HG03139 (cell line): ENCODE results near the gene HMCN1.

Source experiments
- ATAC-seq: cut with Tn5 transposase; IDR thresholded peaks from one replicate; pipeline ENCODE4 v1.9.1; 2021; ENCODE audit not compliant: unreplicated experiment

The HMCN1 gene

GRCh38 chr1:185733818-185734735, at the start of gene HMCN1:
Gene HMCN1, plus strand, starts transcription at chr1:185734391. Its CDS starts 389 bp downstream, at chr1:185734780.
- no peak for ATAC-seq

- ATAC-seq, result no peak
Measured at GRCh38 chr1:185686821-185687778, 47.1 kb upstream of the HMCN1 start.

- ATAC-seq, result no peak
Measured at GRCh38 chr1:185690527-185690926, 43.7 kb upstream of the HMCN1 start.

GRCh38 chr1:185693654-185694053, 40.5 kb upstream of the HMCN1 start:
- peak; percentile 29 for ATAC-seq

GRCh38 chr1:185694081-185694480, 40.1 kb upstream of the HMCN1 start:
- peak; percentile 92 for ATAC-seq

GRCh38 chr1:185695299-185695698, 38.9 kb upstream of the HMCN1 start:
- no peak for ATAC-seq

DNA sequence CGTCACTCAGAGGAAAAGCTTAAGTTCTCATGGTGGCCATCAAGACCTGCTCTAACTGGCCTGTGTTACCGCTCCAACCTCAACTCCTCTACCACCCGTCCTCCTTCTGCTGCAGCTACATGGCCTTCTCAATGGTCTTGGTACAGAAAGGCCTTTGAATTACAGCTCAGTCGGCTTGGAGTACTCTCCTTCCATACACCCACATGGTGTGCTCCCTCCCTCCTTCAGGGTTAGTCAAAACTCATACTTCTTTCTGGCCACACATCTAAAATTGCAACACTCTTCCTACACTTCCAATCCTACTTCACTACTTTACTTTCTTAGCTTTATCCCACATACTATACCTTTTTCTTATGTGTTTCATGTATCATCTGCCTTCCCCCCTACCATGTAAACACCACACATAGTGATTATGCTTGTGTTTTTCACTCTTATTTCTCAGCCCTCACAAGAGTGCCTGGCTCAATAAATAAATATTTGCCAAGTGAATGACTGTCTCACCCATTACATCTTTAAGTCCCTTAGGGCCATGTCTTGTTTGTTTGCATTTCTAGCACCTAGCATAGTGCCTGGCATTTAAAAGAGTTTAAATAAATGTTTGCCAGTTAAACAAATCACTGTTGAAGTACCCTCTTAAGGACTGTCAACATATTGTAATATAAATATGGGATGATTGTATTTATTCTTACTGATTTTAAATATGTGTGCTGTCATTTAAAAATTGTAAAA, 37.6 kb upstream of the HMCN1 start:
- no peak for ATAC-seq

DNA sequence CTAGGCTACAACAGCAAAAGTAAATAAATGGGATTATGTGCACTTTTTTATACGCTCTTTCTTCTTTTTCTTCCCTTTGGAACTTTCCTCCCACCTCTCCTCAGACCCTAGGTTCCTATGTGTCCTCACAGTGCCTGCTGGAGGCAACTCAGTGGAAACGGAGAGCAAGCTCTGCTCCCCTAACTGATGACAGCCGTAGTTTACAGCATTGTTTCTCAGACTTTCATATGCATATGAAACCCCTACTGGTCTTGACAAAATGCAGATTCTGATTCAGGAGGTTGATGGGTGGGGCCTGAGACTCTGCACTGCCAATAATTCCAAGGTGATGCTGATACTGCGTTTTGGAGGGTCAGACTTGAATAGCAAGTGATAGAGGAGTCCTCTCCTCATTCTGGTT, 34.3 kb upstream of the HMCN1 start:
- ATAC-seq, result no peak

- ATAC-seq, result no peak
Measured at GRCh38 chr1:185701650-185702049, 32.5 kb upstream of the HMCN1 start.

DNA sequence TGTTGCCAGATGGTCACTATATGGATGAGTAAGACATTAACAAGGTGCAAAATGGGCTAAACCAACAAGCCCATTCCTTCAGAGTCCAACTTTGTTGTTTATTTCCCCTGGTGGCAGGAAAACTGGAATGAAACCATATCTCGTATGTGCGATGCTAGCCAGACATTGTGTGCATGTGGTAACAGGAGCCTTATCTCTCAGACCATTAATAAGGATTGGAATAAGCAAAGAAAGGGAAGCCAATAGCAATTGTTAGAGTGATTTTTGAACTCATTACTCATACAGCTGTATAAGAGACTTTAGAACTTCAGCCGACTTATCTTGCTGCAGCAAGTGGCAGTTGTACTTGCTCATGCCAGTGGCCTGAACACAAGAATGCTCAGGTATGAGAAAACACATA, 30.0 kb upstream of the HMCN1 start:
- no peak for ATAC-seq

- ATAC-seq, result no peak
Measured at GRCh38 chr1:185716095-185716494, 18.1 kb upstream of the HMCN1 start.

DNA sequence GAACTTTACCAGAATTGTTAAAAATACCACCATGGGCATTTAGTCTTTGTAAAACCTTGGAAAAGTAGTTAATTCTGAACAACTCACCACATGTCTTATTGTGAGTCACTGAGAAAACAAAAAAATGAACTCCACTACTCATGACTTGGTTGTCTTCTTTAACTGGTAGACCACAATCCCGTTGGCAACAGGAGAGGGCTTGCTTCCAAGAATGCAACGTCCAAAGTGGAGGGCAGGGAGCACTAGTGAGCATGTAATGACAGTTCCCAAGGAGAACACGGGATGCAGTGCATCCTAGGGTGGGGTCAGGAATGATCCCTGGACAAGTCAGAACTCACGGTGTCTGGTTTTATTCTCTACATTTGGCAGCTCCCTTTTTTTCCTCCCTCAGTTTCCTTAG, 15.2 kb upstream of the HMCN1 start:
- ATAC-seq, result no peak

GRCh38 chr1:185720633-185721272, 13.4 kb upstream of the HMCN1 start:
- ATAC-seq, result no peak

GRCh38 chr1:185721553-185721952, 12.6 kb upstream of the HMCN1 start:
- ATAC-seq, result no peak

GRCh38 chr1:185722098-185722497, 12.1 kb upstream of the HMCN1 start:
- ATAC-seq, result no peak

DNA sequence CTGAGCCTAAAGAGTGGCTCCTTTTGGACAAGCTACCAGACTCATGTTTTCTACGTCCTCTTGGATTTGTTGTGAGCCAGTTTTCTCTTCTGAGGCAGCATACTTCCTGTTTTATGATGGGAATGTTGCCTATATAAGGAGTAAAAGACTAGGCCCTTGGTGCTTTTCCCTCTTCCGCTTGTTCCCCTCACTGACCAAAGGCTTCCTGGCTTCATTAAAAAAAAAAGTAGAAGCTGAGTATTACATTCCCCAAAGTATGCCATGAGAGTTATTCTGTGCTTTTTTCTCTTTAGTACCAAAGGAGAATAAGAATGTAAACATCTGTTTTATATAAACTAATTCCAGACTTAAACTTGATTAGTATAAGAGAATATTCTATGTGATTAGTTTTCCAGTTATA, 6.5 kb upstream of the HMCN1 start:
- ATAC-seq, result no peak

GRCh38 chr1:185731446-185731845, 2.7 kb upstream of the HMCN1 start:
- ATAC-seq, result no peak

GRCh38 chr1:185732951-185733350, 1.2 kb upstream of the HMCN1 start:
- ATAC-seq, result no peak

DNA sequence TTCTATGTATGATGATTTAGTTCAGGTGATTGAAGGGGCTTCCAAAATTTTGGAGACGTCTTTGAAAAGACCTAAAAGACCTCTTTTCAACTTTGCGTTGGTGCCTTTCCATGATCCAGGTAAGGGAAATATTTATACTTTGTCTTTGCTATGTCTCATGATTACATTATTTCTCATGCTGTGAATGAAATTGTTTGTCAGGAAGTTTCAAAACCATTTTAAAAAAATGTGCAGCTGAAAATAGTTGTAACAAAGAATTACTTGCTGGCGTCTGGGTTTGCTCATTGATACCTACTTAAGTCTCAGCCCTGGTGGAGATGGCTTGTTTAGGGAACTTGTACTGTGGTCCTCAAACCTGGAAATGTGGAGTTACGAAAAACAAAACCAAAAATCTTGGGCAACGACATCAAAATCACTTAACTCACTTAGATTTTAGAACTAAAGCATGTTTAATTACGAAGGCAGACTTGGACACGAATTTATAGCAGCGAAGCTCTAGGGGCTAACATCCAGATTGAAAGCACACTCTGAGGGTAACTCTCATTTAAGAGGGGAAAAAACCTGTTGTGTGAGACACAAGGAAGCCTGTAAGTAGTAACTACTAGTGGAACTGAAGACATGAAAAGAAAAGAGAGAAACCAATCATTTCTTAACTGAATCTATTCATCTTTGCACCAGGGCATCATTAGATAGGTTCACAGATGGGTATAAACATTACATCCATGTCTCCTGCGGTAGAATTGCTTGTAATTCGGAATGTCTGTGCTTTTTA, 924 bp downstream of the HMCN1 start:
- ATAC-seq, result no peak

DNA sequence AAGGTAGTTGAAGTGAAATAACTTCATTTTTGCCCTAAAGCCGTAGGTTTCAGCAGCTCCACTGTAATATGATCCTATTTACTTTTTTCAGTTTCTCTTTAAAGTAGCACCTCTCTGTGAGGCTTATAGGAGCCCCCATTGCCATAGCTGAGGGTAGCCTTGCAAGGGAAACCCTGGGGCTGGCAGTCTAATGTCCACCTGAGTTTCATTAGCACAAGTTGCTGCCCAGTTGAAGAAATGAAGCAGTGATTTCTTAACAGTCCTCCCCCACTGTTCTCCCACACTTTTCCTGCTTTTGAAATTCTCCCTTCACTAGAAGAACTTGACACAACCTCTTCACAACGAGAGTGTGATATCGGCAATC, 1.5 kb downstream of the HMCN1 start:
- ATAC-seq, result no peak
